H9 (cell line): ENCODE data around the gene IRF2BP1. TPM values are rescaled to one million over a fixed set of nuclear protein-coding genes. Genes with fewer than 3 reads are reported as not detected.

ENCODE experiments used
- DNase-seq: peaks from one replicate; pipeline ENCODE4 v3.0.0-alpha.2; 2017
- H2AFZ ChIP-seq: one replicate; pipeline ENCODE4 v1.6.1; 2013; ENCODE audit warnings: mild to moderate bottlenecking, low read length, control low read depth, moderate library complexity
- H2AK5ac ChIP-seq: 2 replicates; pipeline ENCODE4 v1.6.1; 2013; ENCODE audit warnings: low read length, control low read depth, mixed read lengths; ENCODE audit not compliant: insufficient read length
- H2BK120ac ChIP-seq: one replicate; pipeline ENCODE4 v1.6.1; 2013; ENCODE audit warnings: low read depth, mild to moderate bottlenecking, low read length, control low read depth, inconsistent platforms; ENCODE audit not compliant: poor library complexity, severe bottlenecking
- H2BK12ac ChIP-seq: 2 replicates; pipeline ENCODE4 v1.6.1; 2013; ENCODE audit warnings: low read length, control low read depth, mixed read lengths, low read depth; ENCODE audit not compliant: insufficient read length
- H2BK15ac ChIP-seq: 2 replicates; pipeline ENCODE4 v1.6.1; 2013; ENCODE audit warnings: low read depth, low read length, control low read depth
- H2BK20ac ChIP-seq: one replicate; pipeline ENCODE4 v1.6.1; 2013; ENCODE audit warnings: low read depth, mild to moderate bottlenecking, low read length, control low read depth, inconsistent platforms; ENCODE audit not compliant: poor library complexity, severe bottlenecking
- H2BK5ac ChIP-seq: 2 replicates; pipeline ENCODE4 v1.6.1; 2013; ENCODE audit warnings: low read length, control low read depth, mixed read lengths; ENCODE audit not compliant: insufficient read length
- H3K14ac ChIP-seq: 2 replicates; pipeline ENCODE4 v1.6.1; 2013; ENCODE audit warnings: low read length, control low read depth; ENCODE audit not compliant: insufficient read depth
- H3K18ac ChIP-seq: 2 replicates; pipeline ENCODE4 v1.6.1; 2013; ENCODE audit warnings: low read depth, mild to moderate bottlenecking, mixed read lengths, low read length, control low read depth; ENCODE audit not compliant: insufficient read length
- H3K23ac ChIP-seq: 2 replicates; pipeline ENCODE4 v1.6.1; 2013; ENCODE audit warnings: low read length, control low read depth, mixed read lengths, low read depth; ENCODE audit not compliant: insufficient read length
- H3K23me2 ChIP-seq: 2 replicates; pipeline ENCODE4 v1.6.1; 2013; ENCODE audit warnings: low read depth, mild to moderate bottlenecking, mixed read lengths, low read length, control low read depth; ENCODE audit not compliant: insufficient read length, poor library complexity, severe bottlenecking
- H3K27ac ChIP-seq: 2 replicates; pipeline ENCODE4 v1.5.1; 2013; ENCODE audit warnings: low read length, control low read depth, mixed read lengths, low read depth; ENCODE audit not compliant: insufficient read length
- H3K27me3 ChIP-seq: 2 replicates; pipeline ENCODE4 v1.6.1; 2013; ENCODE audit warnings: low read length, control low read depth, inconsistent platforms; ENCODE audit not compliant: insufficient read depth
- H3K4ac ChIP-seq: 2 replicates; pipeline ENCODE4 v1.6.1; 2013; ENCODE audit warnings: low read depth, mild to moderate bottlenecking, control low read depth, inconsistent platforms, low read length, moderate library complexity
- H3K4me1 ChIP-seq: 2 replicates; pipeline ENCODE4 v1.6.1; 2013; ENCODE audit warnings: low read length, control low read depth, inconsistent platforms; ENCODE audit not compliant: insufficient read depth
- H3K4me2 ChIP-seq: 2 replicates; pipeline ENCODE4 v1.6.1; 2013; ENCODE audit warnings: low read length, control low read depth, mixed read lengths; ENCODE audit not compliant: insufficient read length, insufficient read depth
- H3K56ac ChIP-seq: 2 replicates; pipeline ENCODE4 v1.6.1; 2013; ENCODE audit warnings: low read depth, mild to moderate bottlenecking, mixed read lengths, low read length, control low read depth; ENCODE audit not compliant: insufficient read length
- H3K79me1 ChIP-seq: 2 replicates; pipeline ENCODE4 v1.6.1; 2013; ENCODE audit warnings: low read depth, mild to moderate bottlenecking, moderate library complexity, low read length, control low read depth, inconsistent platforms; ENCODE audit not compliant: insufficient read depth, poor library complexity, severe bottlenecking
- H3K79me2 ChIP-seq: 2 replicates; pipeline ENCODE4 v1.6.1; 2013; ENCODE audit warnings: low read length, control low read depth, inconsistent platforms; ENCODE audit not compliant: insufficient read depth
- H3K9ac ChIP-seq: 2 replicates; pipeline ENCODE4 v1.6.1; 2013; ENCODE audit warnings: low read length, control low read depth, mixed read lengths; ENCODE audit not compliant: insufficient read length; ENCODE audit errors: extremely low read depth
- H3K9me3 ChIP-seq: one replicate; pipeline ENCODE4 v1.6.1; 2013; ENCODE audit warnings: low read depth, low read length, inconsistent platforms; ENCODE audit not compliant: control insufficient read depth
- H3T11ph ChIP-seq: one replicate; pipeline ENCODE4 v1.6.1; 2013; ENCODE audit warnings: mild to moderate bottlenecking, low read length, control low read depth, inconsistent platforms
- H4K20me1 ChIP-seq: one replicate; pipeline ENCODE4 v1.6.1; 2013; ENCODE audit not compliant: control insufficient read depth, insufficient read length, insufficient read depth
- H4K5ac ChIP-seq: 2 replicates; pipeline ENCODE4 v1.6.1; 2013; ENCODE audit warnings: low read depth, mild to moderate bottlenecking, mixed read lengths, low read length, control low read depth; ENCODE audit not compliant: insufficient read length
- H4K8ac ChIP-seq: replicated peaks from 2 replicates; pipeline ENCODE4 v1.6.1; 2013; ENCODE audit warnings: low read length, control low read depth, mixed read lengths, low read depth; ENCODE audit not compliant: insufficient read length
- H4K91ac ChIP-seq: 2 replicates; pipeline ENCODE4 v1.6.1; 2013; ENCODE audit warnings: low read depth, mild to moderate bottlenecking, moderate library complexity, mixed read lengths, low read length, control low read depth; ENCODE audit not compliant: insufficient read length
- H3K27ac Mint-ChIP-seq, 3 experiments: 2 replicates in 2 of 3; 3 replicates in 1 of 3; pipeline ENCODE4 v1.8.0; 2020 to 2021; ENCODE audit warnings: mixed read lengths in 3 of 3, mild to moderate bottlenecking in 1 of 3, moderate library complexity in 1 of 3
- H3K27me3 Mint-ChIP-seq: 2 replicates; pipeline ENCODE4 v1.8.0; 2021; ENCODE audit warnings: low read depth, mild to moderate bottlenecking, moderate library complexity, mixed read lengths
- H3K36me3 Mint-ChIP-seq, 3 experiments: 2 replicates in 2 of 3; 3 replicates in 1 of 3; pipeline ENCODE4 v1.8.0; 2020 to 2021; ENCODE audit warnings: low read depth in 3 of 3, mixed read lengths in 3 of 3; ENCODE audit not compliant: insufficient read depth in 1 of 3
- H3K4me1 Mint-ChIP-seq, 2 experiments: 2 replicates each; pipeline ENCODE4 v1.8.0; 2020; ENCODE audit warnings: mixed read lengths in 2 of 2
- H3K4me3 Mint-ChIP-seq, 2 experiments: 2 replicates in 1 of 2; 3 replicates in 1 of 2; pipeline ENCODE4 v1.8.0; 2020 to 2021; ENCODE audit warnings: mild to moderate bottlenecking in 2 of 2, mixed read lengths in 2 of 2, moderate library complexity in 1 of 2
- H3K9me3 Mint-ChIP-seq, 2 experiments: 2 replicates in 1 of 2; 3 replicates in 1 of 2; pipeline ENCODE4 v1.8.0; 2020; ENCODE audit warnings: mild to moderate bottlenecking in 2 of 2, mixed read lengths in 2 of 2, moderate library complexity in 1 of 2
- CTCF ChIP-seq: fragments of 200-600 bp; sonication (generic); conservative IDR thresholded peaks from 3 replicates; pipeline ENCODE4 v1.8.0; 2021; ENCODE audit warnings: antibody characterized with exemption, mild to moderate bottlenecking
- WGBS: extraction: QIAGEN DNeasy Blood & Tissue Kit; methylation state at CpG from one replicate; pipeline ENCODE4 v1.1.7; 2013; ENCODE audit warnings: missing lambda C conversion rate, low lambda C conversion rate, mixed read lengths; ENCODE audit not compliant: insufficient read length; ENCODE audit errors: extremely low coverage; 5-methylcytosine and 5-hydroxymethylcytosine counted together
- total RNA-seq: library from RNA; stranded (reverse); gene quantifications from 2 replicates; pipeline ENCODE4 v1.2.1, GENCODE V29; 2021

The IRF2BP1 gene
- total RNA-seq, 1 experiment from 2014 or later: 28.2 TPM

- Mint-ChIP-seq H3K4me3 (no peak overlapping the region; a peak in 1 of 5 replicates), H3K27me3 (peaks cover 17% of the 10 kb centered on the region), H3K9me3 (no peaks in the 10 kb centered on the region), H3K36me3 (peaks cover 2 to 9% (median 8%) of the 10 kb centered on the region in 3 experiments), H3K27ac (no peak overlapping the region), H3K4me1 (peaks cover 7 to 12% of the 10 kb centered on the region in 2 experiments)
- Histone ChIP-seq H2BK15ac (no peak overlapping the region), H3K56ac (no peak overlapping the region), H2BK120ac (no peak overlapping the region), H2AFZ (no peak overlapping the region), H3K9ac (no peak overlapping the region), H2AK5ac (no peak overlapping the region), H2BK12ac (no peak overlapping the region), H3K27ac (no peak overlapping the region), H3K23me2 (peaks cover 15% of the 10 kb centered on the region), H4K5ac (no peak overlapping the region), H3K79me1 (no peaks in the 10 kb centered on the region), H3K18ac (no peak overlapping the region), H4K8ac (no peak overlapping the region), H2BK5ac (no peak overlapping the region), H3K9me3 (no peaks in the 10 kb centered on the region), H3K79me2 (no peaks in the 10 kb centered on the region), H2BK20ac (no peak overlapping the region), H4K91ac (no peak overlapping the region), H3K4ac (no peak overlapping the region), H3T11ph (no peak overlapping the region), H3K14ac (no peak overlapping the region), H3K23ac (no peak overlapping the region), H4K20me1 (no peaks in the 10 kb centered on the region), H3K27me3 (peaks cover 4% of the 10 kb centered on the region; the same call in 1 of the 2 replicates), H3K4me1 (no peaks in the 10 kb centered on the region), H3K4me2 (no peak overlapping the region)
- no CpG with 5 or more reads among the region's 10 CpGs for WGBS
- no peak for TF ChIP-seq CTCF
- no peak for DNase-seq
Observed at GRCh38 chr19:45905011-45905410, 19.1 kb upstream of the IRF2BP1 start.
